Measurements from ENCODE around the gene CLDN25. TPM values are rescaled to one million over a fixed set of nuclear protein-coding genes. Genes with fewer than 3 reads are reported as not detected.

Gene CLDN25
- polyA plus RNA-seq, 1 of the 3 experiments (the other 2 are of a cell fraction), result not detected

DNA sequence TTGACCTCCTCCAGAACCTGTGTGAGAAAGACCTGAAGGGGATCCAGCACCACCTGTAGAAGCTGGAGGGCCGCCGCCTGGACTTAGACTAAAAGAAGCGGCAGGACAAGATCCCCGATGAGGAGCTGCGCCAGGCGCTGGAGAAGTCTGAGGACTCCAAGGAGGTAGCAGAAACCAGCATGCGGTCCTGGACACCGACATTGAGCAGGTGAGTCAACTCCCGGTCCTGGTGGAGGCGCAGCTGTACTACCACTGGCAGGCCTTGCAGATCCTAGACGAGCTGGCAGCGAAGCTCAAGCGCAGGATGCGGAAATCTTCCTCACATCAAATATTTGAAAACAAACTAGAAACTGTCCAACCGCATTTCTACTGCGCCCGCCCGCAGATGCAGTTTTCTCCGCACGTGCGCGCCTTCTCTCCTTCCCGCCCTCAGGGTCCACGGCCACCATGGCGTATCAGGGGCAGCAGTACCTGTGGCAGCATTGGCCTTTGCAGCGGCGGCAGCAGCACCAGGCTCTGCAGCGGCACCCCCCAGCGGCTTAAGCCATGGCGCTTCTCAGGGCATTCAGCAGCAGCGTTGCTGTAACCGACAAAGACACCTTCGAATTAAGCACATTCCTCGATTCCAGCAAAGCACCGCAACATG is 10.2 kb downstream of the CLDN25 start:
- Histone ChIP-seq H2AFZ (ENCODE audit: low read depth) (no peak overlapping the region), H3K27me3 (ENCODE audit: insufficient read depth) (no peaks in the 10 kb centered on the region), H3K27ac (ENCODE audit: low read depth in 2 of 2, low read length in 1 of 2) (no peak overlapping the region), H3F3A (replicated peaks; ENCODE audit: insufficient read depth) (peaks cover 3% of the 10 kb centered on the region), H3K4me2 (no peak overlapping the region), H3K4me1 (ENCODE audit: control insufficient read depth in 1 of 2, insufficient read depth in 2 of 2, low read depth in 1 of 2, low read length in 1 of 2) (no peaks in the 10 kb centered on the region), H4K20me1 (ENCODE audit: insufficient read depth) (no peaks in the 10 kb centered on the region), H3K4me3 (ENCODE audit: low read depth in 2 of 2, low read length in 1 of 2) (no peak overlapping the region), H3K36me3 (replicated peaks in 1 of 2; ENCODE audit: control insufficient read depth in 1 of 2, insufficient read depth in 2 of 2, low read length in 1 of 2) (no peaks in the 10 kb centered on the region), H3K9me2 (no peaks in the 10 kb centered on the region), H3K9ac (no peak overlapping the region), H3K79me2 (ENCODE audit: insufficient read depth) (no peaks in the 10 kb centered on the region), H3K9me3 (no peaks in the 10 kb centered on the region)
- CTCF ChIA-PET, result interaction anchor here (0.6 to 1.2 kb wide), 2 partner anchors 12 to 16 kb away, joined by 3 read pairs; partner anchors contain the start of gene ZW10
- TF ChIP-seq, protein P1, sequence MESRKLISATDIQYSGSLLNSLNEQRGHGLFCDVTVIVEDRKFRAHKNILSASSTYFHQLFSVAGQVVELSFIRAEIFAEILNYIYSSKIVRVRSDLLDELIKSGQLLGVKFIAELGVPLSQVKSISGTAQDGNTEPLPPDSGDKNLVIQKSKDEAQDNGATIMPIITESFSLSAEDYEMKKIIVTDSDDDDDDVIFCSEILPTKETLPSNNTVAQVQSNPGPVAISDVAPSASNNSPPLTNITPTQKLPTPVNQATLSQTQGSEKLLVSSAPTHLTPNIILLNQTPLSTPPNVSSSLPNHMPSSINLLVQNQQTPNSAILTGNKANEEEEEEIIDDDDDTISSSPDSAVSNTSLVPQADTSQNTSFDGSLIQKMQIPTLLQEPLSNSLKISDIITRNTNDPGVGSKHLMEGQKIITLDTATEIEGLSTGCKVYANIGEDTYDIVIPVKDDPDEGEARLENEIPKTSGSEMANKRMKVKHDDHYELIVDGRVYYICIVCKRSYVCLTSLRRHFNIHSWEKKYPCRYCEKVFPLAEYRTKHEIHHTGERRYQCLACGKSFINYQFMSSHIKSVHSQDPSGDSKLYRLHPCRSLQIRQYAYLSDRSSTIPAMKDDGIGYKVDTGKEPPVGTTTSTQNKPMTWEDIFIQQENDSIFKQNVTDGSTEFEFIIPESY (IDR thresholded peaks at IDR 0.05; ENCODE audit: borderline replicate concordance, low read depth), result no peak
- TF ChIP-seq FOSL2 (IDR thresholded peaks at IDR 0.05; ENCODE audit: borderline replicate concordance, low read depth) (no peak), JUND (IDR thresholded peaks at IDR 0.05) (no peak), RXRA (IDR thresholded peaks at IDR 0.05; ENCODE audit: borderline replicate concordance, low read depth) (no peak), GATA2 (CRISPR knock-in tag; IDR thresholded peaks at IDR 0.05) (no peak), FOXJ3 (CRISPR knock-in tag; IDR thresholded peaks at IDR 0.05) (no peak), EZH2phosphoT487 (IDR thresholded peaks at IDR 0.05; ENCODE audit: borderline replicate concordance, low read depth) (no peak), NFIC (IDR thresholded peaks at IDR 0.05; ENCODE audit: borderline replicate concordance) (no peak), SIN3A (IDR thresholded peaks at IDR 0.05; ENCODE audit: borderline replicate concordance, low read depth, low read length) (no peak), TAF1 (IDR thresholded peaks at IDR 0.05; ENCODE audit: borderline replicate concordance, low read depth, low read length) (no peak), YY1 (IDR thresholded peaks at IDR 0.05; ENCODE audit: low read depth) (no peak)
- TF ChIP-seq, protein P2, sequence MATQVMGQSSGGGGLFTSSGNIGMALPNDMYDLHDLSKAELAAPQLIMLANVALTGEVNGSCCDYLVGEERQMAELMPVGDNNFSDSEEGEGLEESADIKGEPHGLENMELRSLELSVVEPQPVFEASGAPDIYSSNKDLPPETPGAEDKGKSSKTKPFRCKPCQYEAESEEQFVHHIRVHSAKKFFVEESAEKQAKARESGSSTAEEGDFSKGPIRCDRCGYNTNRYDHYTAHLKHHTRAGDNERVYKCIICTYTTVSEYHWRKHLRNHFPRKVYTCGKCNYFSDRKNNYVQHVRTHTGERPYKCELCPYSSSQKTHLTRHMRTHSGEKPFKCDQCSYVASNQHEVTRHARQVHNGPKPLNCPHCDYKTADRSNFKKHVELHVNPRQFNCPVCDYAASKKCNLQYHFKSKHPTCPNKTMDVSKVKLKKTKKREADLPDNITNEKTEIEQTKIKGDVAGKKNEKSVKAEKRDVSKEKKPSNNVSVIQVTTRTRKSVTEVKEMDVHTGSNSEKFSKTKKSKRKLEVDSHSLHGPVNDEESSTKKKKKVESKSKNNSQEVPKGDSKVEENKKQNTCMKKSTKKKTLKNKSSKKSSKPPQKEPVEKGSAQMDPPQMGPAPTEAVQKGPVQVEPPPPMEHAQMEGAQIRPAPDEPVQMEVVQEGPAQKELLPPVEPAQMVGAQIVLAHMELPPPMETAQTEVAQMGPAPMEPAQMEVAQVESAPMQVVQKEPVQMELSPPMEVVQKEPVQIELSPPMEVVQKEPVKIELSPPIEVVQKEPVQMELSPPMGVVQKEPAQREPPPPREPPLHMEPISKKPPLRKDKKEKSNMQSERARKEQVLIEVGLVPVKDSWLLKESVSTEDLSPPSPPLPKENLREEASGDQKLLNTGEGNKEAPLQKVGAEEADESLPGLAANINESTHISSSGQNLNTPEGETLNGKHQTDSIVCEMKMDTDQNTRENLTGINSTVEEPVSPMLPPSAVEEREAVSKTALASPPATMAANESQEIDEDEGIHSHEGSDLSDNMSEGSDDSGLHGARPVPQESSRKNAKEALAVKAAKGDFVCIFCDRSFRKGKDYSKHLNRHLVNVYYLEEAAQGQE (IDR thresholded peaks at IDR 0.05; ENCODE audit: low read depth, low read length), result no peak
- TF ChIP-seq, protein P3, sequence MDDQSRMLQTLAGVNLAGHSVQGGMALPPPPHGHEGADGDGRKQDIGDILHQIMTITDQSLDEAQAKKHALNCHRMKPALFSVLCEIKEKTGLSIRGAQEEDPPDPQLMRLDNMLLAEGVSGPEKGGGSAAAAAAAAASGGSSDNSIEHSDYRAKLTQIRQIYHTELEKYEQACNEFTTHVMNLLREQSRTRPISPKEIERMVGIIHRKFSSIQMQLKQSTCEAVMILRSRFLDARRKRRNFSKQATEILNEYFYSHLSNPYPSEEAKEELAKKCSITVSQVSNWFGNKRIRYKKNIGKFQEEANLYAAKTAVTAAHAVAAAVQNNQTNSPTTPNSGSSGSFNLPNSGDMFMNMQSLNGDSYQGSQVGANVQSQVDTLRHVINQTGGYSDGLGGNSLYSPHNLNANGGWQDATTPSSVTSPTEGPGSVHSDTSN (IDR thresholded peaks at IDR 0.05), result no peak
- TF ChIP-seq, protein P4, sequence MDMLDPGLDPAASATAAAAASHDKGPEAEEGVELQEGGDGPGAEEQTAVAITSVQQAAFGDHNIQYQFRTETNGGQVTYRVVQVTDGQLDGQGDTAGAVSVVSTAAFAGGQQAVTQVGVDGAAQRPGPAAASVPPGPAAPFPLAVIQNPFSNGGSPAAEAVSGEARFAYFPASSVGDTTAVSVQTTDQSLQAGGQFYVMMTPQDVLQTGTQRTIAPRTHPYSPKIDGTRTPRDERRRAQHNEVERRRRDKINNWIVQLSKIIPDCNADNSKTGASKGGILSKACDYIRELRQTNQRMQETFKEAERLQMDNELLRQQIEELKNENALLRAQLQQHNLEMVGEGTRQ (IDR thresholded peaks at IDR 0.05; ENCODE audit: borderline replicate concordance, low read depth, low read length), result no peak
- no peak for DNase-seq
- WGBS (ENCODE audit: low lambda C conversion rate), result 83% methylated on average over 35 of the region's 35 CpGs
- POLR2A ChIA-PET, result no interaction called here

Data from SK-N-SH (cell line).